ENCODE results near the gene DLX6.

DLX6 gene

DNA sequence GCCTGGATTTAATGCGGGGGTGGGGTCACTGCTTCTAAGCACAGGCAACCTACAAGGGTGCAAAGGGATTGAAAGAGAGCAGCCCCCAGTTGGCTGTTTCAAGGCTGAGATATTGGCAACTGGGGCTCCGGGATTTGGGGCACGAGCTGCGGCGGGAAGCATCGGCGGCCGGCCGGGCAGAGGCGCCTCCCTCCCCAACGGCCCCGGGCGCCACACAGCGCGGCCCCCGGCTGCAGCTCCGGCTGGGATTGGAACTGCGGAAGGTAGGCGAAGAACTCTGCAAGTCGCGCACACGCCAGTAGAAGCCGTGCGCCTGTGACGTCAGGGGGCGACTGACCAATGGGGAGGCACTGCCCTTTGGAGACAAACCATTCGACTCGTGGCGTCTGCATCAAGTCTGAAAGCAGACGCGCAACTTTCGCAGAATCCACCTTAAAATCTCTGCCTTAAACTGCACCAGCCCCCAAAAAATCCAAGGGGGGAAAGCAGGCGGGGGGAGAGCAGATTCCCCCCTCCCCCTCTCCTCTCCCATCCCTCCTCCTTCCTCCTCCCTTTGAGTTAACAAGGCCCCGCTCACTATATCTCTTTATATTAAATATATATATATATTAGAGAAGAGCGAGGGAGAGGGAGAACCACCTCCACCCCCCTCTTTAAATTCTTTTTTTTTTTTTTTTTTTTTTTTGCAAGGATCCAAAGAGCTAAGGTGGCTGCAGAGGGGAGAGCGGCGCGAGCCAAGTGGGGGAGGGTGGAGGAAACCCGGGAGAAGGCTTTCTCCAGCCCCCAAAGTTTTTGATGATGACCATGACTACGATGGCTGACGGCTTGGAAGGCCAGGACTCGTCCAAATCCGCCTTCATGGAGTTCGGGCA, at the start of gene DLX6:
Gene DLX6 (plus strand): TSS at position 371 of the 872 bp plus-strand sequence. CDS start 425 bp downstream, at position 796.
- peak in 1 of 3 experiments; percentile 48 for DNase-seq (ENCODE audit: low read depth in 3 of 3)

DNA sequence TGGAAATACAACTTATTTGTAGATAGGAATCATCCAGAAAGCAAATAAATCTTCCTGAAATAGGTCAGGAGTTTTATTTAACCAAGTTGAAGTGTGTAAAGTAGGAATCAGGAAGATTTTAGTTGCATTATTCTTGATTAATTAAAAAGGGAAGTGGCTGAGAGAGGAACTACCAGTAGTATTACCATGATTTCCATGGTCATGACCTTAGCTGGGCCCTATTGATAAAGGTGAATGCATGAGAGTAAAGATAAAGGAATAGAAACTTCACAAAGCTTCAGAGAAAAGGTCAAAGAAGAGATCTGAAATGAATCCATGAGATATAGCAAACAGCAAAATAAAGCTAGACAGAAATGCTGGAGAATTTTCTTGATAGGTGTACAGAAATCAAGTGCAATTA, 46.2 kb upstream of the DLX6 start:
- DNase-seq (ENCODE audit: low read depth in 3 of 3): no peak

DNA sequence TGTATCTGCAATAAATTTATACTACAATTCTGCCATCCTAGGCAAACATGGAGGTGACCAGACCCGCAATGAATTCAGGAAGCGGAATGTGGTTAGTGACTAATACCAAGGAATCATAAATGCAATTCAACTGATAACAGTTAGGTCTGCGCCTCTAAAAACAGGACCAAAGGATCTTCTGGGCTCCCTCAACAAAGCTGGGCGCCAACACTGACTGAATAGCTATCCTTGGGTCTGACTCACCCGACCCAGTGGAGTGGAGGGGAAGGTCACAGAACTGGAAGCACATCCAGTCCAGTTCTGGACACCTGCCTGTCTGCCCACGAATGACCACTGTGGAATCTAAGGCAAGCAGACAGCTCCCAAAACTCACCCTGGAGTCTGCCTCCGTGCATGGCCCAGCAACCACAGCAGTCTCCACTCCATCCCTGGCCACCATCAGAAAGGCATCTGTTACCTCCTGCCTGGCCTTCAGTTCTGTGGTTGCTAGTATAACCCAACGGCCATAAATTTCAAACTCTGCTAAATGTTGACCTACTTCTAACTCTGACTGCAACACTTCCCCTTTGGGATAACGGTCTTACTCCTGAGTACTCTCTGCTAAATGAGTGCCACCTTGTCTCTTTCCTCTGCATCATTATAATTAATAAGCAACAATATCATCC, 43.0 kb upstream of the DLX6 start:
- DNase-seq (ENCODE audit: low read depth in 3 of 3): no peak

DNA sequence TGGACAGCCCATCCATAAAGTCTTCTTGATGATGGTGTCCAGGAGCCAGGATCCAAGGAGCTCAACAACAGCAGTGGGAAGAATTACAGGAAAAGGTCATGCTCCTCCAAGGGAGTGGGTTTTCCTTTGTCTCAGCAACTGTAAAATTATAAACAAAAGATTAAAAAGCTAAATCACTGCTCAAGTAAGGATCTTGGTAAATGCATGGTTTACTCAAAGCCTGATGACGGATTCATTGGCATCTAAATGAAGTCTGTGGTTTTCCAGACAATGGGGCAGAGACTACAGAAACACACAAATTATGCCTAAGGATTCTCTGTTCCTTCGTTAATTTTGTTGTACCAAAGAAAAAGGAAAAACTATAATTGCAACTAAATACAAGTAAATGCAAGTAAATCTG, 36.4 kb upstream of the DLX6 start:
- no peak for DNase-seq (ENCODE audit: low read depth in 3 of 3)

DNA sequence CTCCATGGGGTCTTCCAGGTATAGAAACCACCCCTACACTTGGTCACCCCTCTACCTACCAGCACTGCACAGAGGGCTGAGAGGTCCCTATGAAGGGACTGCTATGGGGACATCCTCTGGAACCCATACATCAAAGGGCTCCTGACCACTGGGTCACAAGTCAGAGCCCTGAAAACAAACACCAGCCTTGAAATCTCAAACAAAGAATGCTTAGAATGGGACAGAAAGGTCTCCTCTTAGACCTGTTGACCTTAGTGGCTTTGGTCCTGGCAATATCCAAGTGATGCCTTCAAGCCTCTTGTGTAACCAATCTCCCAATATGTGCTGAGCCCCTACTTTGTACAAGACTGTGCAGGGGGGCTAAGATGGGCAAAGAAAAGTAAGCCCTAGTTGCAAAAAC, 34.6 kb upstream of the DLX6 start:
- DNase-seq (ENCODE audit: low read depth in 3 of 3): no peak

DNA sequence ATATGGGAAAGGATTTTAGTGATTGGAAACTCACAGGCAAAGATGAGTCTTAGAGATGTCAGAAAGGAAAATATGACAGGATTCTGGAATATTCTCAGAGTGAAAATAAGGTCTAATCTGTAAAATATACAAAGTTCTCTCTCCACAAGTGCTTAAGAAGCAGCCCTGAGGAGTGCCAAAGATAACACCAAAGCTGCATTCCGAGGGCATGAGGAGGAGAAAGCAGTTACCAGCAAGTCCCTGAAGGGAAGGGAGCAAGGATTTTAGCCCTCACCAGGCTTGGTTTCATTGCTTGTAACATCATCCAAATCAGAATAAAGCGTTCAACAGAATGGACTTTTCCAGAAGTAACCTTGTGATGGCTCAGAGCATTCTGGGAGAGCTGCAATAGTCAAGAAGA, 31.4 kb upstream of the DLX6 start:
- DNase-seq (ENCODE audit: low read depth in 3 of 3): no peak

DNA sequence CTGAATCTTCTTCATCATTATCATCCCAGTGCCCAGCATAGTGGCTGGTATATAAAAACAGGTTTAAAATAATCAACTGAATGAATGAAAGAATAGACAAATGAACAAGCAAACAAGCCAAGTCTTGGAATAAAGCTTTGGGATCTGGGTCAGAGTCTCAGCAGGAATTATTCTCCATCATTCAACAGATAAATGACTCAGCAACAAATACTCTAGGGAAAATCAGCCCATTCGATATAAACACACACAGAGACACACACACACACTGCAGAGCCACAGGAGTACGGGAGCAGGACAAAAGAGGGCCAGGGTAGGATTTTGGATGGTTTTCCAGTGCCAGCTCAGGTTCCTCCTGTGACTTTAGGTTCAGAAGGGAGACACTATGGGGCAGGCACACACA, 29.2 kb upstream of the DLX6 start:
- no peak for DNase-seq (ENCODE audit: low read depth in 3 of 3)

DNA sequence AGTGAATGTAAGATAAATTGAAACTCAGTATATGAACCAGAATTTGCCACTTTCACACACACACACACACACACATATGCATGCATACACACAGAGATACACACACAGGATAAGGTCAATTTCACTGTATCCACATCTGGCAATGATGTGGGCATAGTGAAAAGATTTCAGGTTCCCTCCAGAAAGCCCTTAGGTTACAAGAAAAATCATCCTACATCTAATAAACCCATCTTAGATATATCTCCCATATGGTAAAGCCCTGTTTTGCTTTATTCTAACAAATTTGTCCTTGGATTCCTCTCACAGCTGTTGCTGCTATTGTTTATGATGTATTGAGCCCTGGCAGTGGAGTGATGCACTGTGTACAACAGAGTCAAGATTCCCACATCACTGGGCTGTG, 27.9 kb upstream of the DLX6 start:
- no peak for DNase-seq (ENCODE audit: low read depth in 3 of 3)

DNA sequence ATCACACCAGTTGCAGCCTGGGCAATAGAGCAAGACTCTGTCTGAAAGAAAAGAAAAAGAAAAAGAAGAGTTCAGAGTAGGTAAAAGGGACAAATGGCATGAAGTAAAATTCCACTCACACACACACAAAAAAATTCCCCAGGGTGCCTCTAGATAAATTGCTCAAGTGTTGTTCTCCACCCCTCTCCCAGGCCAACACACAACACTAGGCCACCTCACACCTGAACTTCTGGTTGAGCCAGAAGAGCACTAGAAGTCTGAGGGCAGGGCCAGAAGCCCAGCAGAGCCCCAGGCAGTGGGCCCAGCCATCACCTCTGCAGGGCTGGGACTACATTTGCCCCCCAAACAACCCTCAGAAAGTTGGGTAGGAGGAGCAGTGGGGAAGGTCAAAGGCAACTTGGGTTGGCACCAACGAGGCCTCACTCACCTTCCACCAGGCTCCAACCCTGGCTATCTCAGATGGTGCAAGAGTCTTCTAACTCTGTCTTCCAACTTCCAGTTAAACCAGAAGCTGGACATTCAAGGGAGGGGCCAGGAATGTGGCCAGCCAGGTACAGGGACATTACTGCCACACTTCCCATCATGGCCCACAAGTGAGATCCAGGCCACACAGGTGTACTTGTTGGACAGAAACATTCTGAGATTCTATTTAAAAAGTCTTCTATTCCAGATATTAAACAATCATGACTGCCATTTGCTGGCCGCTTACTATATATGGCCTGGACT, 25.6 kb upstream of the DLX6 start:
- no peak for DNase-seq (ENCODE audit: low read depth in 3 of 3)

DNA sequence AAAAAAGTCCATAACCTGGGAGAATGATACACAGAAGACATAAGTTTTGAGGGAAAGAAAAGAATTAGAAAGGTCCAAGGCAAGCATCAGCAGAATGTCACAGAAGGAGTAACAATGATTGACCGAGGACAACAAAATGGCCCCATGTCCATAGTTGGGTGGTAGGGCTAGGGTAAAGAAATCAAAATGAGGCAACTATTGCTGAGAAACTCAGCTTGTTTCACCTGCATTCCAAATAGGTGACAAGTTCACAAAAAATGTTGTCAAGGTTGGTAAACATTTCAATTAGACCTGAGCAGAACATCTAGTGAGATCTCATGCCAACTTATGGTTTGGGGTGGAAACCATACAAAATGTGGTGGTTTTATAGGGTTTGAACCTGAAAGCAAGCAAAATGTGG, 22.8 kb upstream of the DLX6 start:
- DNase-seq (ENCODE audit: low read depth in 3 of 3): no peak

DNA sequence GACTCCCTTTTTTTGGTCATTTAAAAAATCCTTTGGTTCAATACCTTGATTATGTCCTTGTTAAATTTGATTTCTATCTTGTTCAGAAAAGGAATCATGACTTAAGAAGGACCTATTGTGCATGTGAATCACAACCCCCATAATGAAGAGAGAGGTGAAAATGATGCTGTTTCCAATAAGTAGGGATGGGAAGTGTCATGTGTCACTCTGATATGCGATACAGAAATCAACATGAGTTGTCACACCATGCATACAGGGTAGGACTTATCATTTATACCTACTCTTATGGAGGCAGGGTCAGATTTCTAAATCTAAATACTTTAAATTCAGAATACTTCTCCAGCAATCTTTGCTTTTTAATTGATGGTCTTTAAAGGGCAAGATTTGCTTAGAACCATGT, 19.4 kb upstream of the DLX6 start:
- no peak for DNase-seq (ENCODE audit: low read depth in 3 of 3)

DNA sequence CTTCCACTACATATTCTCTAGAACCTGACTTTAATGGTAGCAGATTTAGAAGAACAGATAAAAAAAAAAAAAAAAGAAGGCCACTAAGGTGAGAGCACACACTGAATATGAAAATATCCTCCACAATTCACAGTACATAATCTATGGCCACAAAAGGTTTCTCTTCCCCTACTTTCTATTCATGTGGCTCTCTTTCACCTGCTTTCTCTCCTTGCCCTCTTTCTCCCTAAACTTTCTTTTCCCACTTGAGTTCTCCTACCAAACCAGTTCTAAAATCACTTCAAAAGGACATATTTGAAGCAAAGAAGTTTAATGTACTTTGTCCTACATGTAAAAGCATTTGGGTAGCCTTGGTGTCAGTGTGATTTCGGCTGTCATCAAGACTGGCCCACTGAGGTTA, 18.5 kb upstream of the DLX6 start:
- no peak for DNase-seq (ENCODE audit: low read depth in 3 of 3)

DNA sequence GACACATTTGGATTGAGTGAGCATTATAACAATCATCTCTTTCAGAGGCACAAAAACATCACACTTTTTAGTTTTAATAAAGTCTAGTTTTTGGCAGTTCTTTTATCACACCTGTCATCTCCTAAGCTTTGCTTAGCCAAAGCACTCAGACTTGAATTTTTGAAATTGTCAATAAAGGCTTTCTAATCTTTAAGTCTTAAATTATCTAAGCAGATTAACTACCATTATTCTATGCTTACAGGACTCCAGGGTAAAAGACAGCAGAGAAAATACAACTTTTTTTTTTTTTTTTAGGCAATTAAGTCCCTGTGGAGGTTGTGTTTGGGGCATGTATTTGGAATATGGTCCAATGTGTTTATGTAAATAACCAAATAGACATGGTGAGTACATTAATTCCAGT, 17.6 kb upstream of the DLX6 start:
- no peak for DNase-seq (ENCODE audit: low read depth in 3 of 3)

DNA sequence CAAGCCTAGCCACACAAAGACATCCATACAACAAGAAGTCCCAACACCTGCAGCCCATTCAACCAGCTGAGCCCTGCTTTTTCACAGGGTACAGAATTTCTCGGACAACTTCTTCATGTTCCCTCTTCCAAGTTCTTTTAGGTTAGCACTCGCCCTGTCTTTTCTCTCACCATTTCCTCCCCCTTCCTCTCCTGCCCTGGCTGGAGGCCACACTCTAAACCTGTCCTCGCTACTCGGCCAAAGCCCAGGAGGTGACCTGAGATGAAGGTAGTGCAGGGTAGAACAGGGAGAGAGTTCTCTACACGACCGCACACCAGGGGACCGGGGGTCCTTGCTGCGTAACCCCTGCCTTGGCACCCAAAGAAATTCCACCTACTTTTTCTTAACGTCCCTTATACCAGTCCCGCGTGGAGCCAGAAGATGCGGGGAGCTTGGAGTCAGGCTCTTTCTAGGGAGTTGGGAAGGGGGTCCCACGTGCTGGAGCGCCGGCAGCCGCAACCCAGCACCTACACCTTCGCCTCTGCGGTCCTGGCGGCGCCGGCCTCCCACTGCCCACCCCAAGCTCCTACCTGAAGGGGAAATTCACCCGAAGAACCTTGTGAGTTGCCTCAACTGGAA, 16.0 kb upstream of the DLX6 start:
- DNase-seq (ENCODE audit: low read depth in 3 of 3): no peak

DNA sequence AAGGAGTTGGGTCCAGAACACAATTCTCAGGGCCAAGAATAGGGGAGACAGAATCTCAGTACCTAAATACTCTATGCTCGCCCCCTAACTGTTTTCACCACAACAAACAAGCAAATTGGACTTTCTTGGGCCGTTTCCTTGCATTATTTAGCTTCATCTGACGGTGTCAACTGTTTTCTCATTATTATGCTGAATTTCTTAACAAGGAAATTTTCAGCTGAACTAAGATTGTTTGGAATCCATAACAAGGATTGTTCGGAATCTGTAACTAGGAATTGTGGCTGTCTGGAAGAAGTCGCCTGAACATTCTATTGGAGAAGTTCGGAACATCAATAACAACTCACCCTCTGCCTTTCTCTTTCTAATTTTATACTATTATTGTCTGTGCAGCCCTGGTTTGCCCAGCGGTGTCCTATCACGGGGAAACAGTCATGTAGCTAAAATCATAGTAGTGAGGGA, 15.5 kb upstream of the DLX6 start:
- no peak for DNase-seq (ENCODE audit: low read depth in 3 of 3)

DNA sequence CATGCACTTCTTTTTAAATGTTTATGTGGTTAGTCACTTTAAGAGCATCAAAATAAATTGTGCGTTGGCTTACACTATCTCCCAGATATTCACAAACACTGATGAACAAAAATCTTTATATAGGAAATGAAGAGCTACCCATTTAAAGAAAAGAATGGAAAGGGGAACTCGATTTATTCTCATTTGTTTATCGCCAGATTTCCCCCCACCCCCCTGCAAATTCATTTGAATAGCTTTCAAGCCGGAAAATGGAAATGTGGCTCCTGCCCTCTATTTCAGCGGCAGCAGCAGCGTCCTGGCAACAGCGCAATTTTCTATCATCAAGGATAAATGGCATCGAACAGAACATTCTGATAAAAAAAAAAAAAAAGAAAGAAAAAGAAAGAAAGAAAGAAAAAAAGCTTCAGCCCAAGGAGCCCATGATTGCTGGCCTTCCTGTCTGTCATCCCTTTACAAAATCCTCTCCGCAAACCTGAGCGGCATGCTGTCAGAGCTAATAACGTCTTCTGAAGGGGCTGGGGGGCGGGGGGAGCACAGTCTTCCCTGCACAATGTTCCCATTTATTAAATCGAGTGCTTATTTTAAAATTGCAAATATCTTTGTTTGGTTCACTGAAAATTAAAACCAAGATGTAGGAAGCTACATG, 13.7 kb upstream of the DLX6 start:
- no peak for DNase-seq (ENCODE audit: low read depth in 3 of 3)

DNA sequence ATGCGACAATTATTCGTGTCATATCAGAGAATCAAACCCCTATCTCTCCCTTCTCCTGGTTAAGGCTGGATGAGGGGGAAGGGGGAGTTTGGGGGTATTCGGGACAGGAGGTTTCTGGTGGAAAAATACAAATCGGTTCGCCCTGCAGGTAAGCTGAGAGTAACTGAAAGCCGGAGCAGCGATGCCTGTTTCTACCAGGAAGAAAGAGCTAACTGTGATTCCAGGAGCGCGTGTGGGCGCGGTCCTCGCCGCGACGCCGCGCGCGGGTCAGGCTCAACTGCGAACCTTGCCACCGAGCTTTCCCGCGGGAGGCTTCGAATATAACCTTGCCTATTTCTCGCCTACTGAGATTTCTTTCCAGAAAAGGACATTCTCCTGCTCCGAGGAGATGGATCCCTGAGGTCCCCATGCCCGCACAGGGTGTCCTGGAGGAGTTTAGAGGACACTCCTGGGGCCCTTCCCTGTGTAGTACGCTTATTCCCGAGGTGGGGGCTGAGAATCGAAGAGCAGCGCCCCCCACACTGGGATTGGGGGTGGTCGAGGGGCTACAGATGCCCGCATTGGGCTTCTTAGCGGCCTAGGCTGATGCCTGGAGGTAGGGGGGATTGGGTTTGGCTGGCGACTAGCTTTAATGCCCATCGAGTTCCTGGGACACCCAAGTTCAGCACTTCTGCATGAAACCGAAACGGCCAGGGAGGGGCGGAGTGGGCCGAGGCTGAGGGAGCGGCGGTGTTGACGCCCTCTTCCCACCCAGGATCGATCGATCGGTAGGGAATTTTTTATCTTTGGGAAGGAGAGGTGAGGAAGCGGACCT, 13.0 kb upstream of the DLX6 start:
- no peak for DNase-seq (ENCODE audit: low read depth in 3 of 3)

DNA sequence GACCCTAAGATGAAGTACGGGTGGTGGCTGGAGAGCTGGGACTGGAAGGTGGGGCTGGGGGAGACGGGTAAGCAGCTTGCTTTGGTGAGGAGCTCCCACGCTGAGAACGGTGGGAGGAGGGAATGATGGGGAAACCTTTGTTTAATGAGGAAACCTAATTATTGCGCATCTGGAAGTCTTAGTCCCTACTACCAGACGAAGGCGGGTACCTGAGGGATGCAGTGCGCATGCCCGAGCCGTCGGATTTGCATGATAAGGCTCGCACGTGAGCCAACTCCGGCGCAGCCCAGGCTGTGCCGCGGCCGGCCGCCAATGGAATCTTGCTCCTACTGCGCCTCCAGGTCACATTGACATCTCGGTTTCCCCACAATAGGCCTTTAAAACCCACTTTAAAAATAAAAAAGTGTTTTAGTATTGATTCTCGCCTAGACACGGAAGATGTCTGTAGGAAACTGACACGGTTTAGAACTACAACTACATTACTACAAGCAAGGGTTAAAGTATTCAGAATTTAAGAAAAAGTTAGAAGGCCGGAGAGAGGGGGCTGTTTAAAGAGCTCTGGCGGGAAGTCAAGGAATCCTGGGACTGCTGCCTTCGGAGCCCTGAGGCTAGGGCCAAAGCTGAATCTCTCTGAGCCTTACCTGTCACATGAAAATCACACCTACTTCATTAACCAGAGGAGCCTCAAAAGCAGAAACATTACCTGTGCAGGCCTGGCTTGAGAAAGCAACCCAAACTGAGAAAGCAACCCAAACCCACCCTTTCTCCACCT, 12.1 kb upstream of the DLX6 start:
- no peak for DNase-seq (ENCODE audit: low read depth in 3 of 3)

DNA sequence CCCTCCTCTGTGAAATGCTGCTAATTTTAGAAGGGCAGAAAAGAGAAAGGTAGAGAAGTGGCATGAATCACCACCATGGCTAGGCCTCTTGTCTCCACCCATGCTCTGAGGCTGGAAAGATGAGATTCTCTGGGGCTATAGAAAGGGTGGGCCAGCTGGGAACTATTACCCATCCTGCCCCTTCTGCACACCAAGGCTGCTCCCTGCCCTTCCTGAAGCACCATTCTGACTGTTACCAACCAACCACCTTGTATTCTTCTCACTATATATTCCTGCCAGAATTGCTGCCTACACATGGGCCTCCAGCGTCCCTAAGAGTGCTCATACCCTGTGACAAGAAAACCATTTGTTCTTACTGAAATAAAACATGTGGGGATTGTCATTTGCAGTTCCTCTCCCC, 11.4 kb upstream of the DLX6 start:
- no peak for DNase-seq (ENCODE audit: low read depth in 3 of 3)
